Measurements from ENCODE around the gene OSBPL3.
"Not testable (repeated sequence)": the region's sequence is repeated elsewhere in the genome, so short reads cannot be mapped to it uniquely, and the experiment has no call there.

The OSBPL3 gene

DNA sequence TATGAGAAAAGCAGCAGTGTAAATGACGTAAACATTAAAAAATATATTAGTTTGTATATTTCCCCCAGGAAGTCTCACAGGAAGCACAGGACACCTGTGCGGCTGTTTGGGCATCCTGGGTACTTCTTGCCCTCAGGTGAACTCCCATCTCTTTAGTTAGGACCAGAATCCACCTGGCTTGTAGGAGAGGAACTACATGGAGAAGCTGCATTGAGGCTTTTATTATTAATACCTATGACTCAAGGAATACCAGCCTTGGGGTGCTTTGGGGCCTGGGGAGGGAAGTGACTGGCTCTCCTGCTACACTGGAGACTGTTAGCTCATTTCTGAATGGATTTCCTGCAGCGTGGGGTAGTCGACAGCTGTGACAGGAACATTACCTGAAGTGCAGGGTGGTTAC is 182.7 kb downstream of the OSBPL3 start:
- DNase-seq (ENCODE audit: low read depth in 2 of 2), result no peak

DNA sequence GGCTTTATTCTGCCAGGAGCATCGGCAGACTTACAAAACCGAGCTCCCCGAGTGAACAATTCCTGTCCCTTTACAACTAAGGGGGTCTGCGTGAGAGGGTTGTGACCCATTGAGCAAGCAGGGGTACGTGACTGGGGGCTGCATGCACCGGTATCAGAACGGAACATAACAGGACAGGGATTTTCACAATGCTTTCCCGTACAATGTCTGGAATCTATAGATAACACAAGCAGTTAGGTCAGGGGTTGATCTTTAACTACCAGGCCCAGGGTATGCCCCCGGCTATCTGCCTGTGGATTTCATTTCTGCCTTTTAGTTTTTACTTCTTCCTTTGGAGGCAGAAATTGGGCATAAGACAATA is 184.6 kb downstream of the OSBPL3 start:
- no peak for DNase-seq (ENCODE audit: low read depth in 2 of 2)

DNA sequence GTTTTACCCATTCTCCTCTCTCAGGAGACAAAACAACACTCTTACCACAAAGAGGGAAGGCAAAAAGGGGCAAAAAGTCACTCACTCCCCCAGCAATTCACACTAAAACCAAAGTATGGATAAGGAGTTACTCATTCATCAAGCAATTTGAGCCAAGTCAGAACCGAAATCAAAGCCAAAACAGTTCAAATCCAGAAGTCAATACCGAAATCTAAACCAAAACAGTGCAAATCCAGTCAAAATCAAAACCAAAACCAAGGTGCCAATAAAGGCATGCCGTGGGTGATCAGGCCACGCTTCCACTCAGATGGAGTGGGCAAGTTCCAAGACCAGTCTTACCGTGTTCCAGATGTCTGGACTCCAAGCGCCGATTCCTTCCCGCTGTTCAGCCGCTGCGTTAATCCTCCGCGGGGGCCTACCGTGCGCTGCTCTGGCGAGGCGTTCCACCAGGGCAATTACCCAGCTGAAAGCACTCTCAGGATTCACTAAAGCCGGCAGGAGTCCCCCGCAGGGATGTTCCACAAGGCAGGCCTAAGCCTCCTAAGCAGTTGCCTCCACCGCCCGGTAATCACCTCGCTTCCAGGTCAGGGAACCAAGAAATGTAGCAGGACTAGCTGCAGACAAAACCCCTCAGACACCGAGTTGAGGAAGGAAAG is 185.1 kb downstream of the OSBPL3 start:
- not testable (repeated sequence) for DNase-seq (ENCODE audit: low read depth in 2 of 2)

DNA sequence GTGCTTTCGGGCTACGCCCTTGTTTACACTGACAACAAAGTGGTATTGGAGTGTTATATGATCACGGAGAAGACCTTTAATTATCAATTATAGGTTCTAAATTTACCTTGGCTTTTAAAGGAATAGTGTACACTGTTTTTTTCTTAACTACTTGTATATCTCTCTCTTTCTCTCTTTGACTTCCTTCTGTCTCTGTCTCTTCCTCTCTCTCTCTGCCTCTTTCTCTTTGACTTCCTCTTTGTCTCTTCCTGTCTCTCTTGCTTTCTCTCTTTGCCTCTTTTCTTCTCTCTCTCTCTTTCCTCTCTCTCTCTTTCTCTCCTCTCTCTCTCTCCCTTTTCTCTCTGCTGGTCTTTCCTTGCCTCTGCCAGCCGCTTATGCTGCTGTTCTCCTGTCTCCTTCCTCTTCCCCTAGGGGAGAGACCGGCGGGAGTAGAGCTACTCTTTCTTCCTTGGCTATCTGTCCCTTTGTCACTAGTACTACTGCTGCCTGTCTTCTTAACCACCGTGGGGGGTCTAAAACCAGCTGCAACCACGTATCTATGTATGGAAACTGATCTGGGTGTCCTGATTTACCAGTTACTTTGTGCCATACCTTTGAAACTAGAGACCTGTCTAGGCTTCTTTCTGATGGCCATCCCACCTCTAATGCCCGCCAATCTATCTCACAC is 185.9 kb downstream of the OSBPL3 start:
- DNase-seq (ENCODE audit: low read depth in 2 of 2), result no peak

DNA sequence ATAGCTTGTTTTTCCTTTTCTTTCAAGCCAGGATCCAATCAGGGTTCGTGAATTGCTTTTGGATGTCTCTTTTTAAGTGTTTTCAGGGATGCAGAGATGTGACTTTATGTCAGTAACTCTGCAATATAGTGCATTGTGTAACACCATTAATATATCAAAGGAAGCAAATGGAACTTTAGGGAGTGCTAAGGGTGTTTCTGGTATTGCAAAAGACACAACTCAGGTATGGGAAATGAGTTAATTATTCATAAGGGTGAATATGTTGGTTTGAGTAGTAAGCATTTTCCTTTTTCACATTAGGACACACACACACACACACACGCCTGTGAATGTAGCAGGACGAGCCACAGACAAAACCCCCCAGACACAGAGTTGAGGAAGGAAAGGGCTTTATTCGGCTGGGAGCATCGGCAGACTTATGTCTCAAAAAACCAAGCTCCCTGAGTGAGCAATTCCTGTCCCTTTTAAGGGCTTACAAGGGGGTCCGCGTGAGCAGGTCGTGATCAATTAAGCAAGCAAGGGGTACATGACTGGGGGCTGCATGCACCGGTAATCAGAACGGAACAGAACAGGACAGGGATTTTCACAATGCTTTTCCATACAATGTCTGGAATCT is 190.9 kb downstream of the OSBPL3 start:
- no peak for DNase-seq (ENCODE audit: low read depth in 2 of 2)

DNA sequence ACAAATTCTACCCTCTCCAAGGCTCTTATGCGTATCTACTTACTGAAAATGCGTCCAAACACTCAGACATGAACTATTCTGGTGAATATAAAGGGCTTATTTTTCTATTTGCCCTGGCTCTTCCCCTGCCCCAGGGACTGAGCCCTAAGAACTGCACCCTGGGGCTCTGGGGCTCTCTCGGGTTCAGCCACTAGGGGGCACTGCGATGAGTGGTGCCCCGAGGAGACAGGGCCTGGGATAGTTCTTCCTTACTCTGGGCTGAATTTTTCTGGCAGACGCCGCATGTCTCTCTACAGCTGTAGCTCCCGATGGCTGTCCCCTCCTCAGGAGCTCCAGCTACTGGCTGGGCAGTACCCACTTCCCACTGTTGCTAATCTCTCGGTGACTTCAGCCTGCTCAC is 191.9 kb downstream of the OSBPL3 start:
- no peak for DNase-seq (ENCODE audit: low read depth in 2 of 2)

DNA sequence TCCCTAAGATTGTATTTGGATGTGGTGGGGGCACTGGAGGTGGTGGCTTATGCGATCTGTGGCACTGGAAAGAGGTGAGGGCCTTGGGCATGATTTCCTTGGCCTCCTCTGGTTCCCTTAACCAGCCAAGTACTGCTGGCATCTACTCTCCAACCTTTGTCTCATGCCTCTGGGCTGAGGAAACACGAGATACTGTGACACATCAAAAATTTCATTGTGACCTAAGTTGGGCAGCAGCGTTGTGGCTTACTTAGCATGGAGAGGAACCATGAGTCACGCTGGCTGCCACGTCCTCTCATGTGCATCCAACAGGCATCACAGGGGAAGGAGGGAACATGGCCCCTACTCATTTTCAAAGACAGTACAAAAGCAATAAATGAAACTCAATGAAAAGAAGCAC is 193.0 kb downstream of the OSBPL3 start:
- no peak for DNase-seq (ENCODE audit: low read depth in 2 of 2)

DNA sequence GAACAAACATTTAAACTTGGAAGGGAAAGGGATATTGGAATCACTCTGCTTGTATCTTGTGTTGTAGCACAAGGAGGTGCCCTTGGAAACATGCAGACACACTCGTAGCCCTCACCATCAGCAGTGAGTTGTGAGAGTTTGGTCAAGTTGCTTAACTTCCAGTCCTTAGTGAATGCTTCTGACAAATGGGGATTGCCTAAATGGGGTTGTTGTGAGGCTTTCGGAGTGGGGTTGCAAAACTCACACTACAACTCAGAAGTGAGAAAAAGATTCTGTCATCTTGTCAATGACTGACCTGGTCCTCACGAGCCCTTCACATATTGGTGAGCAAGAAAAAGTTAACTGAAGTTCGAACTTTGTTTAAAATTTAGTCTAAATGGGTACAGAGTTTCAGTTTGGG is 193.7 kb downstream of the OSBPL3 start:
- DNase-seq (ENCODE audit: low read depth in 2 of 2), result no peak

DNA sequence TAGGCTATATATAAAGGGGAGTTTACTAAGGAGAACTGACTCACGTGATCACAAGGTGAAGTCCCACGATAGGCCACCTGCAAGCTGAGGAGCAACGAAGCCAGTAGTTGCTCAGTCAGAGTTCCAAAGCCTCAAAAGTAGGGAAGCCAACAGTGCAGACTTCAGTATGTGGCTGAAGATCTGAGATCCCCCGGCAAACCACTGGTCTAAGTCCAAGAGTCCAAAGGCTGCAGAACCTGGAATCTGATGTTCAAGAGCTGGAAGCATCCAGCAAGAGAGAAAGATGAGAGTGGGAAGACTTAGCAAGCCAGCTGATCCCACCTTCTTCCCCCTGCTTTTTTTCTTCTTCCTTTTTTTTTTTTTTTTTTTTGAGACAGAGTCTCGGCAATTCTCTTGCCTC is 195.7 kb downstream of the OSBPL3 start:
- no peak for DNase-seq (ENCODE audit: low read depth in 2 of 2)

DNA sequence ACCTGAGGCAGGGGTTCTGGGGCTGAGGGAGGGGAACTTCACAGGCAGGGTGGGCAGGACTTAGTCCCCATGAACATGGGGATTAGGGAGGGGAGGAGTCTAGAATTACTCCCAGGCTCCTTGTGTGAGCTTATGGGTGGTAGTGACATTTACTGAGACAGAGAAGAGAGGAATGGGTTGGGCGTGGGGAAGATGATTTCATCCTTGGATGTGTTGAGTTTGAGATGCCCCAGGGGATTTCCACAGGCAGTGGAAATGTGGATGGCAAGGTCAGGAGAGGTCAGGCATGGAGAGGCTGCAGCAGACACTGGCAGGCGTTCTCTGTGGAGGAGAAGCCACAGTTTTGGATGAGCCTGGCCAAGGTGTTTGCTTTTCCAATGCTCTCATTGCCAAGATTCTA is 196.3 kb downstream of the OSBPL3 start:
- DNase-seq (ENCODE audit: low read depth in 2 of 2), result no peak

DNA sequence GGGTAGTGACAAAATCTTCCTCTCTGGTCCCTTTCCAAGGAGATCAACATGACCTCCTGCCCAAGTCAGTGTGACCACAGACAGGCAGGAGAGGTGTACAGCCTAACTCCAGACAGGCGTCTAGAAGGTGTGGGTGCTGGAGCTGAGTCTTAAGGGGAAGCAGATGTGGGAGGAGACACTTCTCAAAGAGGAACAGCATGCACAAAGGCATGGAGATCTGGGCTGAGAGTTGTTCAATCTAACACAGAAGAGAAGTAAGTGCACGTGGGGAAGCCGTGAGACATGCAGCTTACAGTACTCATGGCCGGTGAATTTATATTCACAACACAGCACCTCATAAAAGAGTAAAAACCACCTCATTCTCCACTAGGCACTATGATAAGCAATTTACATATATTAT is 198.9 kb downstream of the OSBPL3 start:
- no peak for DNase-seq (ENCODE audit: low read depth in 2 of 2)

DNA sequence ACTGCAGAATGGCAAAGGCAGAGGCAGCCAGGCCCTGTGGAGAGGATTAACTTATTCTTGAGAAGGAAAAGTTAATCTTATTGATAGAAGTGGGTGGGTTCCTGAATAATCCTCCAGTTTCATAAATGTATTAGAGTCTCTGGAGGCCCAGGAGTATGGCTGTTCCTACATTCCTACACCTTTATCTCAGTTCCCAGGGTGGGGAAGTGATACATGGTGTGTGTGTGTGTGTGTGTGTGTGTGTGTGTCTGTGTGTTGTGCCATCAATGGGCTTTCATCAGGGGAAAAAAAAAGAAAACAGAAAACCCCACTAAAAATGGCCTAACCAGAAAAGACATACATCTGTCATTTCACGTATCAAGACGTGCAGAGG is 200.7 kb downstream of the OSBPL3 start:
- DNase-seq (ENCODE audit: low read depth in 2 of 2), result no peak

DNA sequence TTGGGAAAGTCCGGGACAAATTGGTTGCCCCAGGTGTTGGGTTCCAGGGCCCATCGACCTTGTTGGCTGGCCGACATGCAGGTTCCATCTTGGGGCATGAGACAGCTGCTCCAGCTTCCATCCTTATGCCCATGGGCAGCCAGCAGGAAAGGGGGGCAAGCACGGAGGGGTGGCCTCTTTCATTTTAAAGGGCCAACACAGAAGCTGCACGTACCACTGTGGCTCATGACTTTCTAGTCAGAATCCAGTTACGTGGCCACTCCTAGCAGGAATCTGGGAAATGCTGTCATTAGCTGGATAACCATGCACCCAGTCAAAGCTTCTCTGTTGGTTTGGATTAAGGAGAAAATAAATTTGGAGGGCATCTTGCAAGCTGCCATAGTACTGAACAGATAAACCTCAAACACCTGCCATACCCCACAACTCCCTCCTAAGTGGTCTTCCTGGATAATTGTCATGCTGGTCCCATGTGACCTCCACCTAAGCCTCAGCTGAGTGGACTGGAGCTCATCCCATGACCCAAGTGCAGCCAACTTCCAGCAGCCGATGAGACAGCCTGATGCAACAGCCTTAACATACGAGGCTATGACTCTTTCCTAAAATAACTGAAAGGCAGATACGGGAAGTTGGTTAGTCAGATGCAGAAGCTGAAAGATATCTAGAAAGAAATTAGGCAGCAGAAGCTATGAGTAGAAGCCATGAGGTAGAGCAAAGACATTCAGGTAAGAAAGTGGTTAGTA is 201.3 kb downstream of the OSBPL3 start:
- DNase-seq (ENCODE audit: low read depth in 2 of 2), result no peak

DNA sequence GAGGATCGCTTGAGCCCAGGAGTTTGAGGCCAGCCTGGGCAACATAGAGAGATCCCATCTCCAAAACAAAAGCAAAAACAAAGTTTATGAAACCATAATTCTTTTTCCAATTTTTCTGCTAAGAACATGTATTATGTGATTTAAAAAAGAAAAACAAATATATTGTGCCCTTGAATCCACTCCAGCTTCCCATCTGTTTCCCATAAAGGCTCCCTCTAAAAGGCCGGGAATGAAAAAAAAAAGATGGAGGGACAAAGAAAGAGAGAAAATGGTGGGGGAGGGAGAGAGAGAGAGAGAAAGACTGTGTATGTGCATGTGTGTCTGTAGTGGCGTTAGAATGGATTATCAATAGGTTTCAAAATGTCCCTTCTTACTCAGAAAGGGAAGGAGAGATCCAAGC is 202.2 kb downstream of the OSBPL3 start:
- DNase-seq (ENCODE audit: low read depth in 2 of 2), result no peak

DNA sequence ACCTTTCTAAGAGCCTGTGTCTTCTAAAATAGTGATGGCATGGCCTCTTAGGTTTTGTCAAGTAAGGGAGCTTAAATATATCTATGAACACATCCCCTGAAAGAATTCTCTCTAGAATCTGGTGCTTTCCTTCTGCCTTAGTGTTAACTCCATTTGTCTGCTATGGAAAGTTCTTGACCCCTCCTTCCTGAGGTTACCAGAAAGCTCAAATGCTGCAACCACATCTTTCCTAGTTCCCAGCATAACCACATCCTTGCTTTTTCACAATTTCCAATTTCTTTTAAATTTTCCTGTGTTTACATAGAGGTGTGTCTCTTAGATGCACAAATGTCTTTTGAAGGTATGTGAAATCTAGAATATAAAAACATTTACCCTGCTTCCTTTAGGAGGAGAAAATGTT is 206.3 kb downstream of the OSBPL3 start:
- no peak for DNase-seq (ENCODE audit: low read depth in 2 of 2)

DNA sequence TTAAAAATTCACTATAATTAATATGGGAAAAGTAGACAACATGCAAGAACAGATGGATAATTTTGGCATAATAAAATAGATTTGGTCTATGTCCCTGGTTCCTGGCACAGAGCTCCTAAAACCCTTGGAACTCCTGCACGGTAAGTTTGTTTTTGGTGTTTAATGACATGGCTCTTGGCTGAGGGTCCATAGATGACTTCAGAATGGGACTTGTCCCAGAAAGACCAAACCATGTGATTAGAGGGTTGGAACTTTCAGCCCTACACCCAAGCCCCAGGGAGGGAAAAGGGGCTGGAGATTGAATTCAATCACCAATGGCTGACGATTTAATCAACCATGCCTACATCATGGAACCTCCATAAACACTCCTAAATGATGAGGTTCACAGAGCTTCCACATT is 210.1 kb downstream of the OSBPL3 start:
- DNase-seq (ENCODE audit: low read depth in 2 of 2), result no peak

DNA sequence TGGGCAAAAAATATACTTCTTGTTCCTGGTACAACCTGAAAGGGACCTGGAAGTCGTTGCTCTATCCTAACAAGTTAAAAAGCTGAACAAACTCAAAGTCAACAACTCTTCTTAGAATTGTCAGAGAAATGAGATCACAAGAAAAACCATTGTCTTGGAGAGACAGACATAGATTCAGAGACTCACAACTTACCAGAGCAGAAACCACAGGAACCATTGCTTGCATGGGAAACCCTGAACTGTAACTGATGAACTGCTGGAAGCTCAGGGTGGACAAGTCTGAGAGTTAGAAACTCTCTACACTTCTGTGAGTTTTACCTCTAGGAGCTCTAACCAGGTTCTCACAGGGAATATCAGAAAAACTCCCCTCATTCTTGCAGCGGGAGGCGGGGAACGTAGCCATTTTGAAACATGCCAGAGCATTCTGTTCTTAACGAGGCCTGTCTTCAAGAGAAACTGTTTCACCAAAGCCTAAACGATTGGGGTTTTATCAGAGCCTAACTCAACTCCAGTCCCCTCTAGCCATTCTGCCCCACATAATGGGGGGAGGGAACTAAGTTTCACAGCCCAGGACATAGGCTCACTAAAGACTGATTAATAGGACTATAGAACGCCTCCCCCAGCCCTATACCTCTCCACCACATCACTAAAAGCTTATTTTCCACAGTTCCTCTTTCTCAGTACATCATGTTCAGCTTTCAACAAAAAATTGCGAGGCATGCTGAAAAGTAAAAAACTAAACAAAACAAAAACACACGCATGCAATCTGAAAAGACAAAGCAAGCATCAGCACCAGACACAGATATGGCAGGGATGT is 210.8 kb downstream of the OSBPL3 start:
- no peak for DNase-seq (ENCODE audit: low read depth in 2 of 2)

DNA sequence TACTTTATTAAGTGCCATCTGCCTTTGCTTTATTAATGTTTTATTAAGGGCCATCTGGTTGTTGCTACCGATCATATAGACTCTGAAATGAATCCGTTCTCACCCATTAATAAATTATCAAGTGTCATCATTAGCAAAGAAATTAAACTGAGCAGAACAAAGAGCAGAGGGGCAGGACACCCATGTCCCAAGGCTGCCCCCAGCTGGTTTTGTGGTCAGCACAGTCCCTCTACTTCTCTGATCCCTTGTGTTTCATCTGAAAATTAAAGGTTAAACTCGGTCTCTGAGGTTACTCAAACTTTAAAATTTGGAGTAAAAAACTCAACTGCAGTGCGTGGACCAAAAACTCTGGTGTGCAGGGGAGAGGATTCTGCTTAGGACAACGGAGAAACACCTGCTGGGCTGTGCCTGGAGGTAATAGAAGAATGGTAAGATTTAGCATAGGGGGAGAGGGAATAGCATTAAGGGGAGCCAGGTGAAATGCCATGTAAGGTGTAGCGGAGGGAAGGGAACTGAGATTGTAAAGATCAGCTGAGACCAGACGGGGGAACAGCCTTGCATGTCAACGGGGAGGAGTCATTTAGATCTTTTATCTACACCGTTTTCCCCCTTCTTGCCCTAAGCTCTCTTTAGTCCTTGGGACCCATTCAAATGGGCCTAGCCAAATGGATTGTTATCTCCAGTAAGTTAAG is 212.0 kb downstream of the OSBPL3 start:
- DNase-seq (ENCODE audit: low read depth in 2 of 2), result no peak

DNA sequence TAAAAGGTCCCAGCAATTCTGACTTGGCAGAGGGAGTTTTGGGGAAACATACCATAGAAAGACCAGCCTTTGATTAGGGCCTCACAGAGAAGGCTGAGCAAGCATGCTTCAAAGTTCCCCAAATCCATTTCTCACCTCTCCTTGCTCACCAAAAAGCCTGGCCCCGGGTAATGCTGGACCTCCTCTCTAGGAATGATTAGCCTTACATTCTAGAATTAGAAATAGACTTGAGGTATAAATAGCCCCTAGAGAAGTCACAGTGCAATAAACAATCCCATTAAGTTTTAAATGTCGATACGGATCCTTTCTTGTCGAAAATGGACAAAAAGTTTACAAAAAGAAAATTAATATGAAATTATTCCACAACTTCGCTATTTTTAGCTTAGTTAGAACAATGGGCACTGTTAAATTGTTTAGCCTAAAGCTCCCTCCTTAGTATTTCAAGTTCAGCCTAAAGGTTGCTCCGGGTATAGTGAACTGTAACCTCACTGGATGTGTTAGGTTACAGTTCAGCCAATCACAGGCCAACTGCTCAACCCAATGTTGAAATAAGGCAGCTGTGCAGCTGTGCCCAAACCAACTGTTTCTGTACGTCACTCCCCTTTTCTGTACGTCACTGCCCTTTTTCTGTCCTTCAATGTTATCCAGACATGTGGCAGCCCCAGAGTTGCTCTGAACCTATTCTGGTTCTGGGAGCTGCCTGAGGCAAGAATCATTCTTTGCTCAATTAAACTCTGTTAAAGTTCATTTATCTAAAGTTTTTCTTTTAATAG is 214.8 kb downstream of the OSBPL3 start:
- DNase-seq (ENCODE audit: low read depth in 2 of 2), result no peak

DNA sequence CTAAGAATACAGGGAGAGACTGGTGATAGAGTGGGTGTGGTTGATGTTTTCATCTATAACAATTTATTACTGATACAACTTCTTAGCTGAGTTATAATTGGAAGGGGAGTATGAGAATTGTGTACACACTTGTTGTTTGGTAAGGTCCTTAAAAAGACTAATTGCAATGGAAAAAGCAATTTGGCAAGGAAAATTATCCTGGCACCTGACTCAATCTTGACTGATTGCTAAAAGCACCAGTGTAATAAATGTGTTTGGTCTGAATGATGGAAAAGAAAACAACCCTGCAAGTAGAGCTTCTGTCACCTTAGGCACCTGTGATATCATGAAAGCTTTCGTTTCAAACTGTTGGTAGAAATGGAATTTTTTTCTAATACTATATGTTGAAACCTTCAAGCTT is 216.0 kb downstream of the OSBPL3 start:
- no peak for DNase-seq (ENCODE audit: low read depth in 2 of 2)

Measured in stimulated activated CD8-positive, alpha-beta memory T cell treated with anti-CD3 and anti-CD28 coated beads, Interleukin-7, amount 100 ng/mL, for 4 hours (primary cell).